MM.1S (cell line): ENCODE results near the gene MOBP.

ENCODE experiments used
- DNase-seq: peaks from one replicate; pipeline ENCODE4 v3.0.0-alpha.2; 2015
- H2AFZ ChIP-seq: fragments of 300-600 bp; sonication (generic); 2 replicates; pipeline ENCODE4 v1.6.0; 2016; ENCODE audit warnings: antibody characterized with exemption, low read length
- H3F3A ChIP-seq: fragments of 300-600 bp; sonication (generic); 2 replicates; pipeline ENCODE4 v1.6.1; 2016; ENCODE audit warnings: mild to moderate bottlenecking, antibody characterized with exemption, low read length, moderate library complexity, mixed read lengths; ENCODE audit not compliant: insufficient read depth
- H3K27ac ChIP-seq: fragments of 300-600 bp; sonication (generic); 2 replicates; pipeline ENCODE4 v1.5.1; 2016; ENCODE audit warnings: mild to moderate bottlenecking, low read length
- H3K27me3 ChIP-seq: fragments of 300-600 bp; sonication (generic); replicated peaks from 2 replicates; pipeline ENCODE4 v1.6.0; 2016; ENCODE audit warnings: low read length; ENCODE audit not compliant: insufficient read depth
- H3K36me3 ChIP-seq: fragments of 300-600 bp; sonication (generic); replicated peaks from 2 replicates; pipeline ENCODE4 v1.6.1; 2016; ENCODE audit warnings: mild to moderate bottlenecking, low read length, mixed read lengths; ENCODE audit not compliant: insufficient read depth
- H3K4me1 ChIP-seq: fragments of 300-600 bp; sonication (generic); 2 replicates; pipeline ENCODE4 v1.6.1; 2016; ENCODE audit warnings: low read length, mixed read lengths
- H3K4me2 ChIP-seq: fragments of 300-600 bp; sonication (generic); 2 replicates; pipeline ENCODE4 v1.6.0; 2016; ENCODE audit warnings: low read depth, low read length
- H3K4me3 ChIP-seq: fragments of 300-600 bp; sonication (generic); 2 replicates; pipeline ENCODE4 v1.5.1; 2016; ENCODE audit warnings: low read length, mixed read lengths
- H3K79me2 ChIP-seq: fragments of 300-600 bp; sonication (generic); 2 replicates; pipeline ENCODE4 v1.6.1; 2016; ENCODE audit warnings: mixed run types, low read length, mixed read lengths
- H3K9ac ChIP-seq: fragments of 300-600 bp; sonication (generic); 2 replicates; pipeline ENCODE4 v1.6.1; 2016; ENCODE audit warnings: low read length, mixed read lengths
- H3K9me2 ChIP-seq: fragments of 300-600 bp; sonication (generic); replicated peaks from 2 replicates; pipeline ENCODE4 v1.6.1; 2016; ENCODE audit warnings: mild to moderate bottlenecking, low read length, mixed read lengths; ENCODE audit not compliant: insufficient read depth
- H3K9me3 ChIP-seq: fragments of 300-600 bp; sonication (generic); replicated peaks from 2 replicates; pipeline ENCODE4 v1.6.1; 2016; ENCODE audit warnings: mild to moderate bottlenecking, low read length, mixed read lengths; ENCODE audit not compliant: insufficient read depth
- H4K20me1 ChIP-seq: fragments of 300-600 bp; sonication (generic); 2 replicates; pipeline ENCODE4 v1.6.1; 2016; ENCODE audit warnings: mild to moderate bottlenecking, low read length, moderate library complexity, mixed read lengths; ENCODE audit not compliant: insufficient read depth
- EZH2 ChIP-seq: fragments of 300-600 bp; sonication (generic); optimal IDR thresholded peaks from 2 replicates; pipeline ENCODE3; 2017; ENCODE audit warnings: low read depth, mild to moderate bottlenecking, antibody characterized with exemption, low read length, mixed read lengths
- EZH2phosphoT487 ChIP-seq: fragments of 300-600 bp; sonication (generic); IDR thresholded peaks from 2 replicates; pipeline ENCODE4 v1.6.1; 2018; ENCODE audit warnings: antibody characterized with exemption, low read length
- TF ChIP-seq, protein P1 (sequence below): fragments of 300-600 bp; sonication (generic); IDR thresholded peaks from 2 replicates; pipeline ENCODE4 v1.5.1; 2016; ENCODE audit warnings: antibody characterized with exemption, low read length, mixed read lengths

Gene MOBP

DNA sequence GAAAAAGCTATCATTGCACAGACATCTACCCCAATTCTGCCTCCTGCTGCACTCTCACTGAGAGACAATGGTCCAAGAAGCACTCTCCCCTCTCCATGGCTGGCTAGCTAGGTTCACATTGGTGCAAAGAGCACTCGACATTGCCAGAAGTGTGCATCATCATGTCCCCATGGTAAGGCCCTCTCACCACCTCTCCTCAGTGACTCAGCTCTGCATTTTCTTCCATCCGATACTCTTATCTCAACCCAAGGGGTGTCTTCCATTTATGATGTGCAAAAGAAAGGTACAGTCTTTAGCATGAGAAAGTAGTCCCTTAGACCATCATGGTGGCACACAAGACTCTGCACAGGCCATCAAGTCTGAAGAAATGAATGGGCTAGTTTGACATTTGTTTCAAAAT, 46.9 kb upstream of the MOBP start:
- Histone ChIP-seq H3K27ac (no peak overlapping the region), H3K27me3 (no peaks in the 10 kb centered on the region), H3K9me3 (no peaks in the 10 kb centered on the region), H2AFZ (no peak overlapping the region), H3K79me2 (no peaks in the 10 kb centered on the region), H3K4me2 (no peak overlapping the region), H3K4me3 (no peak overlapping the region), H3K4me1 (no peaks in the 10 kb centered on the region), H3K9ac (no peak overlapping the region), H3K36me3 (no peaks in the 10 kb centered on the region), H4K20me1 (no peaks in the 10 kb centered on the region), H3K9me2 (no peaks in the 10 kb centered on the region), H3F3A (peaks cover 15% of the 10 kb centered on the region)
- TF ChIP-seq EZH2 (no peak), EZH2phosphoT487 (no peak)
- TF ChIP-seq, protein P1, sequence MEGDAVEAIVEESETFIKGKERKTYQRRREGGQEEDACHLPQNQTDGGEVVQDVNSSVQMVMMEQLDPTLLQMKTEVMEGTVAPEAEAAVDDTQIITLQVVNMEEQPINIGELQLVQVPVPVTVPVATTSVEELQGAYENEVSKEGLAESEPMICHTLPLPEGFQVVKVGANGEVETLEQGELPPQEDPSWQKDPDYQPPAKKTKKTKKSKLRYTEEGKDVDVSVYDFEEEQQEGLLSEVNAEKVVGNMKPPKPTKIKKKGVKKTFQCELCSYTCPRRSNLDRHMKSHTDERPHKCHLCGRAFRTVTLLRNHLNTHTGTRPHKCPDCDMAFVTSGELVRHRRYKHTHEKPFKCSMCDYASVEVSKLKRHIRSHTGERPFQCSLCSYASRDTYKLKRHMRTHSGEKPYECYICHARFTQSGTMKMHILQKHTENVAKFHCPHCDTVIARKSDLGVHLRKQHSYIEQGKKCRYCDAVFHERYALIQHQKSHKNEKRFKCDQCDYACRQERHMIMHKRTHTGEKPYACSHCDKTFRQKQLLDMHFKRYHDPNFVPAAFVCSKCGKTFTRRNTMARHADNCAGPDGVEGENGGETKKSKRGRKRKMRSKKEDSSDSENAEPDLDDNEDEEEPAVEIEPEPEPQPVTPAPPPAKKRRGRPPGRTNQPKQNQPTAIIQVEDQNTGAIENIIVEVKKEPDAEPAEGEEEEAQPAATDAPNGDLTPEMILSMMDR: no peak
- DNase-seq: no peak

- no peak overlapping the region for H3K4me3 ChIP-seq
- TF ChIP-seq EZH2phosphoT487 (no peak), EZH2 (no peak)
- TF ChIP-seq, protein P1: no peak
- no peaks in the 10 kb centered on the region for H3K4me1 ChIP-seq
- no peaks in the 10 kb centered on the region for H3K79me2 ChIP-seq
- H2AFZ ChIP-seq: no peak overlapping the region
- H4K20me1 ChIP-seq: no peaks in the 10 kb centered on the region
- H3F3A ChIP-seq: no peaks in the 10 kb centered on the region
- no peak for DNase-seq
- H3K36me3 ChIP-seq: no peaks in the 10 kb centered on the region
- no peaks in the 10 kb centered on the region for H3K9me2 ChIP-seq
- no peaks in the 10 kb centered on the region for H3K9me3 ChIP-seq
- H3K27me3 ChIP-seq: no peaks in the 10 kb centered on the region
- H3K4me2 ChIP-seq: no peak overlapping the region
- H3K9ac ChIP-seq: no peak overlapping the region
- no peak overlapping the region for H3K27ac ChIP-seq
Measured at GRCh38 chr3:39423436-39423970, 44.0 kb upstream of the MOBP start.

DNA sequence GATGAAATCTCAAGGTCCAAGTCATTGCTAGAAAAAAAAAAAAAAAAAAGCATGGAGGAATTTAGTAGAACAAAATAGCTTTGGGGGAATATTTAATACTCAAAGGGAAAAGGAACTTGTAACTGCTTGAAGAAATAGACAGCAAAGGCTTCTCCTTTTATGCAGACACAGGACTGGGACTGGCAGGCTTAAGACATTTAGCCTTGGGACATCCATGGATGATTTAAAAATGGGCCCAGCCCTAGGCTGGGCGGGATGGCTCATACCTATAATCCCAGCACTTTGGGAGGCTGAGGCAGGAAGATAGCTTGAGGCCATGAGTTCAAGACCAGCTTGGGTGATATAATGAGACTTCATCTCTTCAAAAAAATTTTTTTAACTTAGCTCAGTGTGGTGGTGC, 41.2 kb upstream of the MOBP start:
- Histone ChIP-seq H3K36me3 (no peaks in the 10 kb centered on the region), H3K9me3 (no peaks in the 10 kb centered on the region), H3K9me2 (no peaks in the 10 kb centered on the region), H3K4me1 (no peaks in the 10 kb centered on the region), H3K9ac (no peak overlapping the region), H3K27ac (no peak overlapping the region), H4K20me1 (no peaks in the 10 kb centered on the region), H3K4me3 (no peak overlapping the region), H3K27me3 (no peaks in the 10 kb centered on the region), H3K79me2 (no peaks in the 10 kb centered on the region), H3K4me2 (no peak overlapping the region), H3F3A (no peaks in the 10 kb centered on the region), H2AFZ (no peak overlapping the region)
- no peak for TF ChIP-seq EZH2phosphoT487
- no peak for TF ChIP-seq EZH2
- TF ChIP-seq, protein P1: no peak
- DNase-seq: no peak

DNA sequence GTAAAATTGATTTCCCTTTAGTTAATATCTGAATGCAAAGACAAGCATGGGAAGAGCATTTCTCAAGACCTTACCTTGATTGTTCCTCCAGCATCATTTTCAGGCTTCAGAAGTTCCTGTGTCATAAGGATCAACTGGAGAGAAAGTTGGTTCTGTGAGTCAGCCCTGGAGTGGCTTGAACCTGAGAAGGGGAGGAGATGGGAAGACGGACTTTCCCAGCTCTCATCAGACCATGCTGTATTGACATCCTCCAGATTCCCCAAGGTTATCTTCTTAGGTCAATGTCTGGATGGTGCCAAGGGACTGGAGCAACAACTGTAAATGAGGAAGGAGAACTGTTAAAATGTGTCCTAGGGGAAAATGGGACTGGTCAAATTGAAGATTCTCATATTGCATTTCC, 40.0 kb upstream of the MOBP start:
- Histone ChIP-seq H3K79me2 (no peaks in the 10 kb centered on the region), H3K36me3 (no peaks in the 10 kb centered on the region), H3F3A (no peaks in the 10 kb centered on the region), H3K9ac (no peak overlapping the region), H4K20me1 (no peaks in the 10 kb centered on the region), H3K4me2 (no peak overlapping the region), H3K27me3 (no peaks in the 10 kb centered on the region), H3K4me3 (no peak overlapping the region), H3K9me3 (no peaks in the 10 kb centered on the region), H3K27ac (no peak overlapping the region), H2AFZ (no peak overlapping the region), H3K4me1 (no peaks in the 10 kb centered on the region), H3K9me2 (no peaks in the 10 kb centered on the region)
- TF ChIP-seq EZH2: no peak
- TF ChIP-seq, protein P1: no peak
- no peak for TF ChIP-seq EZH2phosphoT487
- DNase-seq: no peak
